CD4-positive, alpha-beta T cell treated with Interferon alpha-2 for 1 hour (primary cell): ENCODE data around the gene PARP8.
"Not testable (repeated sequence)": the region's sequence is repeated elsewhere in the genome, so short reads cannot be mapped to it uniquely, and the experiment has no call there.

Experiments used
- DNase-seq, 2 donors: peaks; one replicate each; pipeline ENCODE4 v3.0.0-alpha.2; 2020 to 2022

PARP8 gene

GRCh38 chr5:50791813-50792212 lies 125.4 kb downstream of the PARP8 start:
- DNase-seq, result no peak

DNA sequence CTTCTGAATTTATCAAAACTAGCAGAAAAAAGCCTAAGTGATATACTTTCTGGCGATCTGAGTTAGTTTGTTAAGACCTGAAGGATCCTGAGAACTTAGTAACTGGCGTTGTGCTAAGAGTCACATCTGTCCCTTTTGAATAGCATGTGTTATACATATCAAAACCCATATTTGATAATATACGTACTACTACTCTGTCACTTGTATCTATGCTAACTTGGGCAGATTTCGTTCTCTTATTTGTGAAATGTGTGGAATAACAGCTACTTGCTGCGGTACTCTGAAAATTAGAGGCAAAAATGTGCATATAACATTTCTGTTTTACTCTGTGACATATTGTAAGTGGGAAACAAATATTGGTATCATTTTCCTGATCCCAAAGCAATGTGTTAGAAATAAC lies 126.4 kb downstream of the PARP8 start:
- no peak for DNase-seq

DNA sequence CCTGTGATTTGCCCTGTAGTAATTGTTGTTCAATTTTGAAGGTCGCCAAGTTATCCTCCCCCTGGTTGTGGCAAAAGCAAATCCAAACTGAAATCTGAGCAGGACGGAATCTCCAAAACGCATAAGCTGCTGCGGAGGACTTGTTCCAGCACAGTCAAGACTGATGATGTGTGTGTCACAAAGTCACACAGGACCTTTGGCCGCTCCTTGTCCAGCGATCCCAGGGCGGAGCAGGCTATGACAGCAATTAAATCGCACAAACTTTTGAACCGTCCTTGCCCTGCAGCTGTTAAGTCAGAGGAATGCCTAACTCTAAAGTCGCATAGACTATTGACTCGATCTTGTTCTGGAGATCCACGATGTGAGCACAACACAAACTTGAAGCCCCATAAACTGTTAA lies 128.4 kb downstream of the PARP8 start:
- DNase-seq, result no peak

GRCh38 chr5:50798002-50798401 lies 131.6 kb downstream of the PARP8 start:
- DNase-seq, result no peak

- DNase-seq, result no peak
Observed at GRCh38 chr5:50799596-50799995, 133.2 kb downstream of the PARP8 start.

GRCh38 chr5:50800410-50800809 lies 134.0 kb downstream of the PARP8 start:
- DNase-seq, result no peak

DNA sequence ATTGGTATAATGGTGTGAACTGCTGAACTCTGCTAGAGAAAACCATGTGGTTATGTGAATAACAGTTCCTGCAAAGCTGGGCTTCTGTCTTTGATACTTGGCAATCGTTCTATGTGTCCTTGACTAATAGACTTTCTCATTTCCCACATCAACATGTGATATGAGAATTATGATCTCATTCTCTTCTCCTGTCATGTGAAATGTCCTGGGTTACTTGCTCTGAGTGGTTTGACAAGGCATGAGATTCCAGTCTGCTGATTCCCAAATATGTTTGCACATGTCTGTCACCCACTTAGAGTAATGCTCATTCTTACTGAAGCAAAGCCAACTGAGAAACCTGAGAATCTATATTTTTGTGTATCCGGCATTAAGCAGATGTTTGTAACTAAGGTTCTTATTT lies 141.2 kb downstream of the PARP8 start:
- DNase-seq, result no peak

DNA sequence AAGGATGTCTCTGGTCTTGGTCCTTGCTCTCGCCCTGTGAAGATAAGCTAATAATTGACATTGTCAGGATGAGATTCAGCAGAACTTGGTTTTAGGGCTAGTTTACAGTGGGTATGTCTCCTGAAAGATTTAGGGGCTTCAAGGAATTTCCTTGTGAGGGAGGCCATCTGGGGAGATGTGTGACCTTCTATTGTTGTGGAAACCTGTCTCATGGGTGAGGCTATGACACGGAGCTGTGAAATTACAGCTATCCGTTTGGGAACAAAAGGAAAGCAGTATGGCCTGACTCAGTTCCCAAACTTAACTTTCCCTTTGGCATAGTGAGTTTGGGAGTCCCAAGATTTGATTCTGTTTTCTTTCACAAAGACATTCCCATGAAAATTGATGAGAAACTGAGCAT lies 142.0 kb downstream of the PARP8 start:
- DNase-seq, result no peak

- DNase-seq, result not testable (repeated sequence)
Observed at GRCh38 chr5:50811746-50812145, 145.3 kb downstream of the PARP8 start.

DNA sequence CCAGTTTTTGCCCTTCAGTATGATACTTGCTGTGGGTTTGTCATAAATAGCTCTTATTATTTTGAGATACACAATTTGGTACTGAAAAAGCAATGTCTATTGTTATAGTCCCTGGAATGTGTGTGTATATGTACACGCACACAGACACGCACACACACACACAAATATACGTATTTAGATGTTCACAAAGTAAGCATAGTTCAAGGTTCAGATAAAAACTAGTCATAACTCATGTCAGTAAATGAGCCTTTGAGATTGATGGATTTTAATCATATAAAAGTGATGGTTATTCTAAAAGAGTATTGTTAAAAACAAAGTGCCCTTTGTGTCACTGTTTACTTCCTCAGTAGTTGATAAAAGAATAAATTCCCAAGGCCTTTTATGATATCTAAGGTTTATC lies 147.3 kb downstream of the PARP8 start:
- no peak for DNase-seq

- no peak for DNase-seq
Observed at GRCh38 chr5:50814556-50814955, 148.1 kb downstream of the PARP8 start.

DNA sequence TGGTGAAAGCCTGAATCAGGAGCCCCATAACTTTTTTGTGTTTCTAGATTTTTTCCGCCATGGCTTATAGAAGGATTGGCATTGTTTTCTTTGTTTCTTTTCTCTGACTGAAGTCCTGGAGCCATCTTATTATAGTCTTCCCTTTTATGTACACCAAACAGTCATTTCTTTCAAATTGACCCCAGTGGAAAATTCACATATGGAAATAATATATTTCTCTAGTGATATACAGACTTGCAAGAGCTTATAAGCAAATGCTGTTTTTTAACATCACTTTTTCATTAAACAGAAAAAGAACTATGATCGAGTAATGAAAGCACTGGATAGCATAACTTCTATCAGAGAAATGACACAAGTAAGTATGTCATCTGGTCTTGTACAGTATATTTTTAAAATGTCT lies 155.6 kb downstream of the PARP8 start:
- no peak for DNase-seq

- DNase-seq, result no peak
Observed at GRCh38 chr5:50822761-50823160, 156.3 kb downstream of the PARP8 start.

GRCh38 chr5:50823568-50823967 lies 157.1 kb downstream of the PARP8 start:
- no peak for DNase-seq

DNA sequence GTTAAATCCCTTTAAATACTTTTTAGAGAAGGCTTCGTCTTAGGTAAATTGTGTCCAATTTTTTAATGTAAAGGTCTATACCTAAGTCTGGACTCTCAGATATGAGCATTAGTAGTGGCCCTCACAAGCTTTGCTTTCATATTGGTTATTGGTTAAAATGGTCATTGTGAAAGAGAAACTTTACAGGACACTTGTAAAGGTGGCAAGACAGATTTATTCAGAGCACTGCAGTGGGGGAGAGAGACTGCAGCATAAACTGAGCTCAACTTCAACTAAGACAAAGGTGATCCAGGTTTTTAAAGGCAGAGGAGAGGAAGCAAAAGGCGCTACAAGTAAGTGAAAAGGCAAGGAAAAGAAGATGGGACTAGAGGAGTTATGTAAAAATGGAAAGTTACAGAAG lies 157.7 kb downstream of the PARP8 start:
- DNase-seq, result no peak

GRCh38 chr5:50827516-50828247 lies 161.2 kb downstream of the PARP8 start:
- DNase-seq, result no peak

DNA sequence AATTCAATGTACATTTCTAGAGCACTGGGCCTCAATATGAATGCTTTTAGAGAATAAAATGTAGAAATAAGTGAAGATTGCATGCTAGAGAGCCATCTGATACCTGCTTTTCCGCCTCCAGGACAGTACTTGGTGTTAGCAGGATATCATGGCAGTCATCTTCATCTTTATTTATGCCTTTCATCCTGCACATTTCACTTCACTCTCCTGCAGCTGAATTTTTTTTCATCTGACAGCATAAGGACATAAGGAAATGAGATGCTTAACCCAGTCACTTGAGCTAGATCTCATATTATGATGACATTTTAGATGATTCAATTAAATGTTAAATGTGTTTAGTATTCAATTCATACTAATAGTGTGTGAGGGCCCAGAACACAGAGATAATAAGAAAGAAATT lies 162.6 kb downstream of the PARP8 start:
- DNase-seq, result no peak

DNA sequence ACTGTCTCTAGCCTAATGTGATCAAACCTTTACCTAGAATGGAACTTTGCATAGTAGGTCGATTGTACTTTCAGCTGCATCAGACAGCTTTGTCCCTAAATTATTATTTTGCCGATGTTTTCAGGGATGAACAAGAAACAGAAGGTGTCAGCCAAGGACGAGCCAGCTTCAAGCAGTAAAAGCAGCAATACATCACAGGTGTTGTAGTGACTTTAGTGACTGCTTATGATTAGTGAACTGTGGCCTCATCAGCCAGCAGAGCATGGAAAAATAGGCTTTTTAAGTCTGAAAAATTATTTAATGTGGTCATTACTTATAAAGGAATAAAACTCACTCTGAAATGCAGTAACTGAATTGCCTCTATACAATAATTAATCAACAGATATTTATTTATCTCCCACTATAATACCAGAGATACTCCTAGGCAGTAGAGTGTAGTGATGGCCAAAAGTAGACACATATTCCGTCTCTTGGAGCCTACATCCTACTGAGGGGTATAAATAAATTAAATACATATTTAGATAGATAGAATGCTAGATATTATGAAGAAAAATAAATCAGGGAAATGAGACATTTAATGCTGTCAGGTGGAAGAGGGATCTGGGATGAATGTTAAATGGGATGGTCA lies 166.3 kb downstream of the PARP8 start:
- DNase-seq, result no peak

DNA sequence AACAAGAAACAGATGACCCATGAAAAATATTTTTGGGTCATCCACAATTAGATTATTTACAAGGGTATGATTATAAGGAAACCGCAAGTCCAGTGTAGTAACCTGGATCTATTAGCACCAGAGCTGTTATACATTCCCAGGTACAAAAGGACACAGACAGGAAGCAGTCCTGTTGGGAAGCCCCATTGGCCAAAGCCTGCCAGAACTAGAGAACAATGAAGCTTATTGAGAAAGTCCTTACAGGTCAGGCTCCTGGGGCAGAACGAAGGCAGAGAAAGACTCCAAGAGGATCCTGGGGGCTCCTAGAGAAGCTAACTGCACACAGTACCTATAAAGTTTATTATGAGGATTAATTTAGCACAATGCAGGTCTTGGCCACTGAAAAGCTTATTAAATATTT lies 169.9 kb downstream of the PARP8 start:
- DNase-seq, result no peak

DNA sequence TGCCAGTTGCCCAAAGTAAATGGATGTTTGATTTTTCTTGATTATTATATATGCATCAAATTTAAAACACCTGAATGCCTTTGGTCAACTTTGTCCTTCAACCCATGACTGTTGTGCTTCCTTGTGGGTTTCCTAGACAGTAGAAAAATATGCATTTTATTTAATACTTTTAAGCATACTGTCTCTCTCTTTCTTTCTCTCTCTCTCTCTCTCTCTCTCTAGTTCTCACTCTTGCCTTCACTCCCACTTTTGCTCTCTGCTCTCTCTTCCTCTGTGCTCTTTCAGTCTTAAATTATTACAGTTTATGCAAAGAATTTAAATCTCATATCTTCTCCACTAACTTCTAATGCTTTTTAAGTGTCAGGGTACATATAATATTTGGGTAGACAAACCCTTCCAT lies 173.0 kb downstream of the PARP8 start:
- DNase-seq, result no peak

DNA sequence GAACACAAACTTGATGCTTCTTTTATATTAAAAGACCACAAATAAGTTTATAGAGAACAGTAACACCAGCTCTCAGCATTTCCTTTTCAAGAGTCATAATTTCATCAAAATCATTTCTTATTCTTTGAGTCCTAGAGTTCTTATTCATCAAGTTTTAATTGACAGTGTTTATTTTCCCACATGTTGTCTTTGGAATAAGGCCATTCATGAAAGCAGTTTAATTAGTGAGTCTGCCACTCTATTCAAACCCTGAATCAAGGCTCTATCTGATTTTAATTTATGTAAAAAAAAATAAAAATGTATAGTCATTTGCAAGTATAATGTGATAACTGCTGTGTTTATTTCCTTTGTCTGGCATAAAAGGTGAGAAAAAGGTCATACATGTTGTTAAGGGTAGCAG lies 176.7 kb downstream of the PARP8 start:
- no peak for DNase-seq

DNA sequence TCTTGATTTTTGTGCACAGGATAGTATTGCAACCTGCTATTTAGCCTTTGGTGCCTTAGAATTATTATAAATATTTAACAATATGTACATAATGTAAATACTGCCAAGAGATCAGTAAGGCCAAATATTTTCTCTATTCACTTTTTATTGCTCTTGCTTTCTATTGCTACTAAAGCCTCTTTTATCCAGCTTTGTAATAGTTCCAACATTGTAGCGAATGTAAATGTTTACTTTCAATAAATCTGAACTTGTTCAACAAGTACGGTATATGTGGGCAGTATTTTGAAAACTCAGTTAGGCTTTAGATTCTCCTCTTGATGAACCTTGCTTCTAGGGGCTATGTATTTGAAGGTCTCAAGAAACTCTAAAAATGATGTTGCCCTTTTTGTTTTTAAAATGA lies 179.8 kb downstream of the PARP8 start:
- DNase-seq, result no peak

DNA sequence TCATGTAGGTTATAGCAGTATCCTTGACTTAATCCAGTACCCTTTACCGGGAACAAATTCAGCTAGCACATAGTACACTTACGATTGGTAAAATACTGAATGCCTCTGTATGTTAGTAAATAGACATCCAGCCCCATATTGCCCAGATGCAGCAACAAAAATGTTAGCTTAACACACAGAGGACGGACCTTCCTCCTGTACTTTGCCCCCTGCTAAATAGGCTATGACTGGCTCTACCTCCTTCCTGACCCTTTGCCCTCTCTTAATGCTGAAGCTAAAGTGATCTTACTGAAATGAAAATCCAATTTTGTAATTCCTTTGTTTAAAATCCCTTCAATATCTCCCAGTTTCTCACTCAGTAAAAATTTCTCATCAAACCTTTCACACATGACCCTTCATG lies 183.1 kb downstream of the PARP8 start:
- DNase-seq, result no peak

- peak; percentile 23 to 56 for DNase-seq
Observed at GRCh38 chr5:50853151-50853550, 186.7 kb downstream of the PARP8 start.

DNA sequence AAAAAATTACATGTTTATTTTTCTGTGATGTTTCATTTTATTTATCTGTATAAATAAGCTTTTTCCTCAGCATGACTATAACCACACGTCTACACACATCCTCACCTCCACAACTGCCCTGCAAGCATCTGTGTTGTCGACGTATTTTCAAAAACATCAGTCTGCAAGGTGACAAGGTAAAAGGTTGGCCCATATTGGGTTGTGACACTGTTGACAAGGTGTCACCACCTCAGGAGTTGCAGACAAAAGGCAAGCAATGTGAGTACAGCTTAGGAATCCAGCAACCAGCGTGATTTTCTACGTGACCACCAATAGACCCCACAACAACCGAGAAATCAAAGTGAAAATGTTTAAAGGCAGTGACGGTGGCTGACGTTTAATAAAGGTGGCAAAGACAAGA lies 187.6 kb downstream of the PARP8 start:
- DNase-seq, result no peak
